Measurements from ENCODE around the gene KCNH6. TPM values are rescaled to one million over a fixed set of nuclear protein-coding genes. Genes with fewer than 3 reads are reported as not detected.

The KCNH6 gene
- total and polyA plus RNA-seq, 9 of the 15 experiments (the other 6 are each of a cell fraction or from before 2014, with no cell fraction given) = not detected

- TF ChIP-seq REST (IDR thresholded peaks at IDR 0.05; ENCODE audit: borderline replicate concordance) = no peak
- peak; percentile 82; the same call in 1 of the 2 replicates for TF ChIP-seq REST (CRISPR knock-in tag; IDR thresholded peaks at IDR 0.05; ENCODE audit: low read depth)
Observed at GRCh38 chr17:63523253-63523855, at the start of gene KCNH6 (continued).

- Histone ChIP-seq H3K4me1 (replicated peaks in 1 of 2; ENCODE audit: control insufficient read depth in 2 of 2, insufficient read depth in 2 of 2, low read length in 2 of 2) (peaks cover 27 to 37% of the 10 kb centered on the region in 2 experiments), H3K79me2 (ENCODE audit: control insufficient read depth, insufficient read depth, low read length) (no peaks in the 10 kb centered on the region), H4K20me1 (replicated peaks; ENCODE audit: control insufficient read depth, insufficient read depth, low read length) (no peaks in the 10 kb centered on the region), H3K27me3 (ENCODE audit: control insufficient read depth in 2 of 2, insufficient read depth in 2 of 2, low read length in 2 of 2) (no peaks in the 10 kb centered on the region), H3K4me2 (ENCODE audit: insufficient read depth, low read length) (no peak overlapping the region), H3K4me3 (no peak overlapping the region), H3K9me3 (replicated peaks; ENCODE audit: control insufficient read depth, insufficient read depth, low read depth, low read length) (no peaks in the 10 kb centered on the region), H3K9me1 (ENCODE audit: control insufficient read depth, insufficient read depth, low read length) (no peaks in the 10 kb centered on the region), H2AFZ (ENCODE audit: low read depth, low read length) (no peak overlapping the region), H3K27ac (ENCODE audit: extremely low read depth, low read depth, low read length) (no peak overlapping the region), H3K36me3 (ENCODE audit: control insufficient read depth, insufficient read depth, low read length) (no peaks in the 10 kb centered on the region), H3K9ac (ENCODE audit: insufficient read depth in 1 of 2, low read depth in 2 of 2, low read length in 2 of 2) (no peak overlapping the region)
- POLR2A ChIA-PET = no interaction called here
- 2% methylated on average over 3 of the region's 3 CpGs for WGBS (ENCODE audit: insufficient coverage, low coverage, missing lambda C conversion rate)
- DNase-seq (ENCODE audit: extremely low read depth in 1 of 4, low spot score in 3 of 4) (peak in 2 of 4 experiments; percentile 46 to 55), ATAC-seq (no peak), FAIRE-seq (peak; percentile 81)
- in situ Hi-C loops (cut with MboI) (no loop called here), intact Hi-C loops (cut with micrococcal nuclease) (no loop called here)
- CTCF ChIA-PET (ENCODE audit: low intra/inter-chr PET ratio) = no interaction called here
- BruUV-seq (replicated peaks) = no TSS peak
- TF ChIP-seq ZNF140 (CRISPR knock-in tag; IDR thresholded peaks at IDR 0.05) = no peak
- no peak for TF ChIP-seq SRSF9 (IDR thresholded peaks at IDR 0.05; ENCODE audit: borderline replicate concordance, low read depth, low read length)
- TF ChIP-seq CLOCK (CRISPR knock-in tag; IDR thresholded peaks at IDR 0.05; ENCODE audit: borderline replicate concordance) = no peak
- no peak for TF ChIP-seq LCOR (CRISPR knock-in tag; IDR thresholded peaks at IDR 0.05)
- TF ChIP-seq SMAD4 (CRISPR knock-in tag; conservative IDR thresholded peaks at IDR 0.05) = peak; percentile 91
- TF ChIP-seq RCOR1 (IDR thresholded peaks at IDR 0.05; ENCODE audit: borderline replicate concordance in 1 of 2, low read depth in 2 of 2, low read length in 2 of 2) = 0 out of 4 replicates have a peak, but pooled peaks of 1 of the 2 experiments have one; percentile 20
- TF ChIP-seq HNRNPL (IDR thresholded peaks at IDR 0.05; ENCODE audit: low read depth, low read length) = no peak
- TF ChIP-seq NONO (IDR thresholded peaks at IDR 0.05; ENCODE audit: low read depth in 2 of 2, low read length in 1 of 2) = no peak
Observed at GRCh38 chr17:63474174-63474573, 49.0 kb upstream of the KCNH6 start.
